SK-N-MC (cell line): ENCODE results near the gene TNKS1BP1.

Experiments used
- EZH2 ChIP-seq: fragments of 200-600 bp; sonication (generic); IDR thresholded peaks from one replicate; pipeline ENCODE4 v1.6.1; 2017; ENCODE audit warnings: antibody characterized with exemption
- FOXP2 ChIP-seq: optimal IDR thresholded peaks from 2 replicates; pipeline ENCODE3; 2011; ENCODE audit warnings: mild to moderate bottlenecking, moderate library complexity; ENCODE audit not compliant: insufficient read depth; ENCODE audit errors: extremely low read length, control extremely low read depth
- POLR2AphosphoS5 ChIP-seq: IDR thresholded peaks from 2 replicates; pipeline ENCODE4 v1.6.1; 2012; ENCODE audit warnings: mild to moderate bottlenecking, low read depth, low read length, borderline replicate concordance

- no peak for TF ChIP-seq POLR2AphosphoS5
- no peak for TF ChIP-seq EZH2
- TF ChIP-seq FOXP2, result no peak
Measured at GRCh38 chr11:57348636-57349313, 24.0 kb upstream of the TNKS1BP1 start.
